Retinal pigment epithelial cell (primary cell): Measurements from ENCODE around the gene ANKRD45.
"Not testable (repeated sequence)": the region's sequence is repeated elsewhere in the genome, so short reads cannot be mapped to it uniquely, and the experiment has no call there.

Experiments
- DNase-seq: peaks from one replicate; pipeline ENCODE4 v3.0.0-alpha.2; 2010; ENCODE audit warnings: low read depth
- H3K4me3 ChIP-seq: 2 replicates; pipeline ENCODE4 v1.5.1; 2011; ENCODE audit warnings: mild to moderate bottlenecking, low read length, control low read depth, moderate library complexity
- CTCF ChIP-seq: conservative IDR thresholded peaks from 2 replicates; pipeline ENCODE4 v1.5.1; 2011; ENCODE audit warnings: low read depth, low read length, control low read depth, inconsistent platforms

ANKRD45 gene

GRCh38 chr1:173702736-173703135 is 33.1 kb upstream of the ANKRD45 start:
- DNase-seq: no peak
- TF ChIP-seq CTCF: no peak
- H3K4me3 ChIP-seq: no peak overlapping the region

GRCh38 chr1:173701299-173701698 is 31.6 kb upstream of the ANKRD45 start:
- DNase-seq, H3K4me3 ChIP-seq: not testable (repeated sequence)

GRCh38 chr1:173693238-173693637 is 23.6 kb upstream of the ANKRD45 start:
- no peak for DNase-seq
- TF ChIP-seq CTCF: no peak
- no peak overlapping the region for H3K4me3 ChIP-seq

- no peak for TF ChIP-seq CTCF
- DNase-seq: no peak
Observed at GRCh38 chr1:173688300-173688699, 18.6 kb upstream of the ANKRD45 start.

GRCh38 chr1:173685121-173685520 is 15.5 kb upstream of the ANKRD45 start:
- not testable (repeated sequence) for DNase-seq, H3K4me3 ChIP-seq

More at GRCh38 chr1:173688300-173688699, 18.6 kb upstream of the ANKRD45 start:
- no peak overlapping the region for H3K4me3 ChIP-seq

- not testable (repeated sequence) for H3K4me3 ChIP-seq, DNase-seq
Observed at GRCh38 chr1:173683838-173684237, 14.2 kb upstream of the ANKRD45 start.

GRCh38 chr1:173682184-173682583 is 12.5 kb upstream of the ANKRD45 start:
- no peak for TF ChIP-seq CTCF
- DNase-seq: no peak
- H3K4me3 ChIP-seq: no peak overlapping the region

- DNase-seq: not testable (repeated sequence)
Observed at GRCh38 chr1:173680152-173680551, 10.5 kb upstream of the ANKRD45 start.

GRCh38 chr1:173674496-173674895 is 4.8 kb upstream of the ANKRD45 start:
- not testable (repeated sequence) for DNase-seq, H3K4me3 ChIP-seq

More at GRCh38 chr1:173680152-173680551, 10.5 kb upstream of the ANKRD45 start:
- not testable (repeated sequence) for H3K4me3 ChIP-seq

GRCh38 chr1:173666646-173667045 is 3.0 kb downstream of the ANKRD45 start:
- H3K4me3 ChIP-seq: no peak overlapping the region
- no peak for TF ChIP-seq CTCF
- DNase-seq: no peak
